A673 (cell line): Measurements from ENCODE around the gene CSTA.

Experiments
- EZH2 ChIP-seq: fragments of 200-600 bp; sonication (generic); IDR thresholded peaks from 2 replicates; pipeline ENCODE4 v1.6.1; 2017; ENCODE audit warnings: borderline replicate concordance, low read depth, mild to moderate bottlenecking, mixed read lengths, antibody characterized with exemption, low read length; ENCODE audit not compliant: poor library complexity, severe bottlenecking
- TF ChIP-seq, protein P1 (sequence below): fragments of 300-800, 200-600 bp; sonication (generic); conservative IDR thresholded peaks from 2 replicates; pipeline ENCODE4 v1.5.1; 2017; ENCODE audit warnings: low read depth, mild to moderate bottlenecking, antibody characterized with exemption, low read length, moderate library complexity, mixed read lengths

DNA sequence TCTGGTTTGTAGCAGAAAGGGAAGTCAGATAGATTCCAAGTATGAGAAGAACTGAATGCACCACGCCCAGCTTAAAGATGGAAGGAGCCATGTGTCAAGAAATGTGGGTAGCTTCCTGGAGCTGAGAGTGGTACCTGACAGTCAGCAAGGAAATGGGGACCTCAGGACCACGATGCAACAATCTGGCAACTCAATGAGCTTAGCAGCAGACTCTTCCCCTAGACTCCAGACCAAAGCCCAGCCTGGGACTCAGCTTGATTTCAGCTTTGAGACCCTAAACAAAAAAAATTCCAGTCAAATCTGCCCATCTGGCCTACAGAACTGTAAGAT lies 33.6 kb downstream of the CSTA start:
- TF ChIP-seq, protein P1, sequence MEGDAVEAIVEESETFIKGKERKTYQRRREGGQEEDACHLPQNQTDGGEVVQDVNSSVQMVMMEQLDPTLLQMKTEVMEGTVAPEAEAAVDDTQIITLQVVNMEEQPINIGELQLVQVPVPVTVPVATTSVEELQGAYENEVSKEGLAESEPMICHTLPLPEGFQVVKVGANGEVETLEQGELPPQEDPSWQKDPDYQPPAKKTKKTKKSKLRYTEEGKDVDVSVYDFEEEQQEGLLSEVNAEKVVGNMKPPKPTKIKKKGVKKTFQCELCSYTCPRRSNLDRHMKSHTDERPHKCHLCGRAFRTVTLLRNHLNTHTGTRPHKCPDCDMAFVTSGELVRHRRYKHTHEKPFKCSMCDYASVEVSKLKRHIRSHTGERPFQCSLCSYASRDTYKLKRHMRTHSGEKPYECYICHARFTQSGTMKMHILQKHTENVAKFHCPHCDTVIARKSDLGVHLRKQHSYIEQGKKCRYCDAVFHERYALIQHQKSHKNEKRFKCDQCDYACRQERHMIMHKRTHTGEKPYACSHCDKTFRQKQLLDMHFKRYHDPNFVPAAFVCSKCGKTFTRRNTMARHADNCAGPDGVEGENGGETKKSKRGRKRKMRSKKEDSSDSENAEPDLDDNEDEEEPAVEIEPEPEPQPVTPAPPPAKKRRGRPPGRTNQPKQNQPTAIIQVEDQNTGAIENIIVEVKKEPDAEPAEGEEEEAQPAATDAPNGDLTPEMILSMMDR = no peak
- no peak for TF ChIP-seq EZH2
